HG03575 (cell line): ENCODE results near the gene FFAR3.

Experiments used
- ATAC-seq: cut with Tn5 transposase; IDR thresholded peaks from one replicate; pipeline ENCODE4 v1.9.1; 2021; ENCODE audit not compliant: unreplicated experiment, insufficient number of reproducible peaks, low FRiP score; ENCODE audit errors: extremely low read depth

FFAR3 gene

GRCh38 chr19:35357867-35358573 lies at the start of gene FFAR3:
Gene FFAR3, plus strand, starts transcription at chr19:35358460. Its CDS starts 431 bp downstream, at chr19:35358891.
- ATAC-seq: no peak

- ATAC-seq: no peak
Measured at GRCh38 chr19:35308910-35309309, 49.4 kb upstream of the FFAR3 start.

DNA sequence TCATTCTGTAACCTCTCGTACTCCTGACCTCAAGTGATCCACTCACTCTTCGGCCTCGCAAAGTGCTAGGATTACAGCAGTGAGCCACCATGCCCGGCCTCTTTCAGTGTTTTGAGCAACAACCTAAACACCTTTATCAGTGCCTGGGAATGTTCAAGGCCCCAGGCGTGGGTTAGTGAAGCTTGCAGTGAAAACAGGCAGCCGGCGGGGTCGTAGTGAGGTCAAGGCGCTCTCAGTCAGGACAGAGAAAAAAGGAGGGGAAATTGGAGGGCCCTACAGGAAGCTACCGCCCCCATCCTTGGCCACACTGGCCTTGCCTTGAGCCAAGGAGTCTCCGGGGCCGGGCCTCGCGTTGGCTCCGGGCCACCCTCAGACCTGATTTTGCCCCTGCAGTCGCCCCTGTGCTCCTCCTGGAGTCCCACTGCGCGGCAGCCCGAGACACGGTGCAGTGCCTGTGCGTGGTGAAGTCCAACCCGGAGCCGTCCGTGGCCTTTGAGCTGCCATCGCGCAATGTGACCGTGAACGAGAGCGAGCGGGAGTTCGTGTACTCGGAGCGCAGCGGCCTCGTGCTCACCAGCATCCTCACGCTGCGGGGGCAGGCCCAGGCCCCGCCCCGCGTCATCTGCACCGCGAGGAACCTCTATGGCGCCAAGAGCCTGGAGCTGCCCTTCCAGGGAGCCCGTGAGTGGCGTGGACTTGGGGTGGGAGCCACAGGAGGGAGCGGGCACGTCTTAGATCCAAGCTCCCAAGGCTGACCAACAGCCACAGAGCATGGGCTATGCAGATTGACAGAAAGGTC lies 48.6 kb upstream of the FFAR3 start:
- no peak for ATAC-seq

DNA sequence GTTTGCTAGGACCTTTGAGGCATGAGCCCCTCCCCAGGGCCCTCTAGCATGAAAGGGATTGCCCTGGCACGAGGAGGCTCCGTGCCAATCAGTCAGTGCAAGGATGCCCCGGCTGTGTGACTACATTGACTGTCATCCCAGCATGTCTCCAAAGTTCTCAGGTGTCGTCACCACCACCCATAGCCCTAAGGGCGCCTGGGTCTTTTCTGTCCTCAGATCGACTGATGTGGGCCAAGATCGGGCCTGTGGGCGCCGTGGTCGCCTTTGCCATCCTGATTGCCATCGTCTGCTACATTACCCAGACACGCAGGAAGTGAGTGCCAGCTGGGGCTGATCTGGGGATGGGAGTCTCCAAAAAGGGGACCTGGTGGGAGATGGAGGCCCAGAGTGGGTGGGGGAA lies 47.9 kb upstream of the FFAR3 start:
- no peak for ATAC-seq

DNA sequence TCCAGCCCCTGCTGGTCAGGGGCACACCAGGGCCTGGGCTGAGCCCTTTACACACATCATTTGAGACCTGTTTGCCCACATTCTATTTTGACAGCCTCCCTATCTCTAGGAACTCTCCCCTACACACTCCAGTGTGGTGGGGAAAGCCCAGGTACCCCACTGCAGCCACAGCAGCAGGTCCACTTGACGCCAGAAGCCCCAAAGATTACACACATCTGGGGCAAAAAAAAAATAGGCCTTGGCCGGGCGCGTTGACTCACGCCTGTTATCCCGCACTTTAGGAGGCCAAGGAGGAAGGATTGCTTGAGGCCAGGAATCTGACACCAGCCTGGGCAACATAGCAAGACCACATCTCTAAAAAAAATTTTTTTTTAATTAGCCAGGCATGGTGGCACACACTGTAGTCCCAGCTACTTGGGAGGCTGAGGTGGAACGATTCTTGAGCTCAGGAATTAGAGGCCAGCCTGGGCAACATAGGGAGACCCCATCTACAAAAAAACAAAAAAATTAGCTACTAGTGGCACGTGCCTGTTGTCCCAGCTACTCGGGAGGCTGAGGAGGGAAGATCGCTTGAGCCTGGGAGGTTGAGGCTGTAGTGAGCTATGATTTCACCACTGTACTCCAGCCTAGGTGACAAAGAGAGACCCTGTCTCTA lies 47.3 kb upstream of the FFAR3 start:
- ATAC-seq: no peak

- no peak for ATAC-seq
Measured at GRCh38 chr19:35311901-35312665, 46.2 kb upstream of the FFAR3 start.

- no peak for ATAC-seq
Measured at GRCh38 chr19:35313587-35313986, 44.7 kb upstream of the FFAR3 start.

- no peak for ATAC-seq
Measured at GRCh38 chr19:35314031-35314430, 44.2 kb upstream of the FFAR3 start.

GRCh38 chr19:35314858-35315470 lies 43.3 kb upstream of the FFAR3 start:
- ATAC-seq: no peak

DNA sequence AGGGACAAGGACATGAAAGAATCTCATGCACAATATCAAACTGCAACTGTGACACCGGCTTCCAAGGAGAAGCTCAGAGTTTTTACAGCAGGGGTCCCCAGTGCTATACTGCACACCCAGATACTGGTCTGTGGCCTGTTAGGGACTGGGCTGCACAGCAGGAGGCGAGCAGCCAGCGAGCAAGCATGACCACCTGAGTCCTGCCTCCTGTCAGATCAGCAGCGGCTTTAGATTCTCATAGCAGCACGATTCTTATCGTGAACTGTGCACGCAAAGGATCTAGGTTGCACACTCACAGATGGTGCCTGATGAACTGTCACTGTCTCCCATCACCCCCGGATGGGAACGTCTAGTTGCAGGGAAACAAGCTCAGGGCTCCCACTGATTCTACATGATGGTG lies 42.4 kb upstream of the FFAR3 start:
- ATAC-seq: no peak

- ATAC-seq: no peak
Measured at GRCh38 chr19:35316560-35316959, 41.7 kb upstream of the FFAR3 start.

DNA sequence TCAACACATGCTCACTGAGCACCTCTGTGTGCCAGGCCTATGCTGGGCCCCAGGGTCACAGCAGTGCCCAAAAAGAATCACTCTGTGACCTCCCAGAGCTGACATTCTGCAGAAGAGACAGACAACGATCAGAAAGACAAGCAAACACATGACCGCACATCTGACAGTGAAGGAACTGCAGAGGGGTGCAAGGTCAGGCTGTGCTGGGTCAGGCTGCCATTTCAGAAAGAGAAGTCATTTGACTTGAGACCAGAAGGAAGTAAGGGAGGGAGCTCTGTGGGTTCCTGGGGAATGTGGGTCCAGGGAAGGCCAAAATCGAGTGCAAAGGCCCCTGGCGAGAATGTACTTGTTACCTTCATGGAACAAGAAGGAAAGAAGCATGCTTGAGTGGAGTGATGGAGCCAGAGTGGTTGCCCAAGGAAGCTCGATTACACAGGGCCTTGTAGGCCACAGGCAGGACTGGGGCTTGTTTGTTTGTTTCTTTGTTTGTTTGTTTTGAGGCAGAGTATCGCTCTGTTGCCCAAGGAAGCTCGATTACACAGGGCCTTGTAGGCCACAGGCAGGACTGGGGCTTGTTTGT lies 40.7 kb upstream of the FFAR3 start:
- no peak for ATAC-seq

DNA sequence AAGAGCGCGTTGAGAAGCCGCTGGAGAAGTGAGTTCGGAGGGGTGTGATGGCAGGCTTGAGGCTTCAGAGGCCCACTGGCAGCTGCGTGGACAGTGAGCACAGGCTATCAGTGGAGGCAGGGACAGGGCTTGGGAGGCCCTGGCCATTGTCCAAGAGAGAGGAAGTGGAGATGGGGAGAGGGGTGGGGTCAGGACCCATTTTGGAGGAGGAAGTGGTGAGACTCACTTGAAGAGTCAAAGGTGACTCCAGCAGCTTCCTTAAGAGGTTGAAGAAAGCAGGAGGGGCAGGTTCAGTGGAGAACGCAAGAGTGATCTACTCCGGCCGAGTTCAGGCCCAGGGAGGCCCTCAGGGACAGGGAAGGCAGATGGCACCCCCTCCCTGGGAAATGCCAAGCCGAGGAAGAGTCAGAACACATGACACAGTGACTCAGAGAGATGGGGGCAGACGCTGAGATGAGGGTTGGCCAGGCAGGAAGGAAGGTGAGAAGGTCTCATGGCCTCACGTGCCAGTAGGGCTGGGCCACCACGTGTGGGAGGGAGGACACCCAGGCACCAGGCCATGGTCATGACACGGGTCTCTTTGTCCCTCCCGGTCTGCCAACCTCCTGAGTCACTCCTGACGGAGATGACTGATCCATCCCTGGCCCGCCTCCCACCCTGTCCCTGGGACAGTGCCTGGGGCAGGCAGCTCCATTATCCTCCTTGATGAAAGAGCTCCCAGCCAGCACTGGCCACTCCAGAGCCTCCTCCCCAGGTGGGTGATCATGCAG lies 39.4 kb upstream of the FFAR3 start:
- ATAC-seq: no peak

DNA sequence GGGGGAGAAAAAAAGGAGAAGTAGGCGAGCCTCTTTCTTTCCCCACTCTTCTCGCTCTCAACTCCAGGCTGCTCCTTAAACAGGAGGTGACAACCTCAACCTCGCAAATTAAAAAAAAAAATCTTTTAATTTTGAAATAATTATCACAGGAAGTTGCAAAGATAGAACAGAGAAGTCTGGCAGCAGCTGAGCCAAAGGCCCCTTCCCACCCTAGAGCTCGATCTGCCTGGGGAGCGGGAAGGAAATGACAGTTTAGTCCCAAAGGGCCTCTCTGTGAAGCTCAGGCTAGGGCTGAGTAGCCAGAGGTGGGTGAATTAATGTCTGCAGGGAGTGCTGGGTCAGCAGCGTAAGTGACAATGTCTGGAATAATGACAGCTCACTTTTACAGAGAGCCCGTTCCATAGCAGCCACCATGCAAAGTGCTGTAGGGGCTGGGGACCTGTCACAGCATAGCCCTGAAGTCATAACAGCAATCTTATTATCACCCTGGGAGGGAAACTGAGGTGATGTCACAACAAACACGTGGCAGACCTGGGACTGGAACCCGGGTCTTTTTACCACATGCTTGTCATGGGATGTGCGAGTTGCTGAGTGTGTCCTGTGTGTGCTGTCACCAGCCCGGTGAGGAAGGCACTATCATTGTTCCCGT lies 38.1 kb upstream of the FFAR3 start:
- no peak for ATAC-seq

DNA sequence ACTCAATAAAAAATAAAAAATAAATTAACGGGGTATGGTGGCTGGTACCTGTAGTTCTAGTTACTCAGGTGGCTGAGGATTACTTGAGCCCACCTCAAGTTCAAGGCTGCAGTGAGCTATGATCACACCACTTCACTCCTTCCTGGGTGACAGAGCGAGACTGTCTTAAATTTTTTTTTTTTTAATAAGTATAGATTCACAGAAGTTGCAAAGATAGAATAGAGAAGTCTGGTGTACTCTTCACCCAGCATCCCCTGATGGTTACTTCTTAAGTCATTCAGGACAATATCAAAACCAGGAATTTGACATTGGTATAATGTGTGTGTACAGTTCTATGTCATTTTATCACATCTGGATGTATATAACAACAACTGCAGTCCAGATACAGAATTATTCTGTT lies 37.0 kb upstream of the FFAR3 start:
- ATAC-seq: no peak

- ATAC-seq: no peak
Measured at GRCh38 chr19:35322014-35322413, 36.2 kb upstream of the FFAR3 start.

GRCh38 chr19:35327642-35328041 lies 30.6 kb upstream of the FFAR3 start:
- no peak for ATAC-seq
